ENCODE results near the gene MSI2.

MSI2 gene

DNA sequence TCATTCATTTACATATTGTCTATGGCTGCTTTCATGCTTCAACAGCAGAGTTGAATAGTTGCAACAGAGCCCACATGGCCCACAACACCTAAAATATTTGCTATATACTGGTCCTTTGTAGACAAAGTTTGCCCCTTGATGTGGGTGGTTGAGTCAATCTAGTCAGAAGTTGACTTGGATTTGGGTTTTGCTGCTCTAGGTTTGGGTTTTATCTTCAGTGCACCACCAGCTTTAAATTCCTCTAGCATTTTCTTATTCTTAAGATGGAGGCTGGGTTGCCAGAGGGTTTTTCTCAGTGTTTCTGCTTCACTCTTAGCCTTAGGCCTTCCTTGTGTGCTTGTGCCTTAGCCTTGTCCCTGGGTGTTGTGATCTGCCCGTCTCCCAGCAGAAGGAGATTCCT, 437.7 kb downstream of the MSI2 start:
- Histone ChIP-seq H3K27me3 (ENCODE audit: low read length) (no peaks in the 10 kb centered on the region), H3K4me2 (ENCODE audit: low read depth, low read length, poor library complexity, severe bottlenecking) (no peak overlapping the region), H3K9ac (ENCODE audit: low read length) (no peak overlapping the region), H3F3A (ENCODE audit: insufficient read depth) (no peaks in the 10 kb centered on the region), H3K79me2 (ENCODE audit: insufficient read depth, low read length) (no peaks in the 10 kb centered on the region), H4K20me1 (ENCODE audit: low read depth, low read length) (no peaks in the 10 kb centered on the region), H2AFZ (ENCODE audit: low read depth, low read length, severe bottlenecking) (no peak overlapping the region), H3K9me3 (ENCODE audit: insufficient read depth, low read length) (no peaks in the 10 kb centered on the region), H3K36me3 (ENCODE audit: low read length) (no peaks in the 10 kb centered on the region), H3K27ac (ENCODE audit: low read depth, low read length) (no peak overlapping the region), H3K4me3 (ENCODE audit: insufficient read depth, low read length, poor library complexity, severe bottlenecking) (no peak overlapping the region), H3K9me2 (replicated peaks; ENCODE audit: insufficient read depth, low read length) (no peaks in the 10 kb centered on the region)
- TF ChIP-seq, protein P1, sequence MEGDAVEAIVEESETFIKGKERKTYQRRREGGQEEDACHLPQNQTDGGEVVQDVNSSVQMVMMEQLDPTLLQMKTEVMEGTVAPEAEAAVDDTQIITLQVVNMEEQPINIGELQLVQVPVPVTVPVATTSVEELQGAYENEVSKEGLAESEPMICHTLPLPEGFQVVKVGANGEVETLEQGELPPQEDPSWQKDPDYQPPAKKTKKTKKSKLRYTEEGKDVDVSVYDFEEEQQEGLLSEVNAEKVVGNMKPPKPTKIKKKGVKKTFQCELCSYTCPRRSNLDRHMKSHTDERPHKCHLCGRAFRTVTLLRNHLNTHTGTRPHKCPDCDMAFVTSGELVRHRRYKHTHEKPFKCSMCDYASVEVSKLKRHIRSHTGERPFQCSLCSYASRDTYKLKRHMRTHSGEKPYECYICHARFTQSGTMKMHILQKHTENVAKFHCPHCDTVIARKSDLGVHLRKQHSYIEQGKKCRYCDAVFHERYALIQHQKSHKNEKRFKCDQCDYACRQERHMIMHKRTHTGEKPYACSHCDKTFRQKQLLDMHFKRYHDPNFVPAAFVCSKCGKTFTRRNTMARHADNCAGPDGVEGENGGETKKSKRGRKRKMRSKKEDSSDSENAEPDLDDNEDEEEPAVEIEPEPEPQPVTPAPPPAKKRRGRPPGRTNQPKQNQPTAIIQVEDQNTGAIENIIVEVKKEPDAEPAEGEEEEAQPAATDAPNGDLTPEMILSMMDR (IDR thresholded peaks at IDR 0.05; ENCODE audit: insufficient read depth, low read length, poor library complexity, severe bottlenecking): no peak
- no peak for TF ChIP-seq EZH2phosphoT487 (conservative IDR thresholded peaks at IDR 0.05; ENCODE audit: low read length)

DNA sequence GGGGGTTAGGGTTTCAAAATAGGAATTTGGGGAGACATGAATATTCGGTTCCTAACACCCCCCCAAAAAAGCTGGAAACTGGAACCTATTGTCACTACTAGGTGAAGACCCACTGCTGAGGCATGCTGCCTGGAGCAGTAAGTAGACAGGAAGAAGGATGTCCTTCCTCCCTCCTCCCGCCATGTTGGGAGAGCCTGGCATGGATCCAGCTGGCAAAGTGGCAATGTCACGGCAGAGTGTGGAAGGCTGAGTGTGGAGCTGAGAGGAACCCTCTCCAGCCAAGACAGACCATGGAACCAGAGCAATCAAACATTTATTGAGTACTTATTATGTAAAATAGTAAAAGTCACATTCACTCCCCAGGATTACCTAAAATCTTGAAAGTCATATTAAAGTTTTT, 439.7 kb downstream of the MSI2 start:
- Histone ChIP-seq H3K36me3 (ENCODE audit: low read length) (no peaks in the 10 kb centered on the region), H3K4me2 (ENCODE audit: low read depth, low read length, poor library complexity, severe bottlenecking) (no peak overlapping the region), H4K20me1 (ENCODE audit: low read depth, low read length) (no peaks in the 10 kb centered on the region), H3K4me3 (ENCODE audit: insufficient read depth, low read length, poor library complexity, severe bottlenecking) (no peak overlapping the region), H3K27me3 (ENCODE audit: low read length) (no peaks in the 10 kb centered on the region), H2AFZ (ENCODE audit: low read depth, low read length, severe bottlenecking) (no peak overlapping the region), H3K79me2 (ENCODE audit: insufficient read depth, low read length) (no peaks in the 10 kb centered on the region), H3K27ac (ENCODE audit: low read depth, low read length) (no peak overlapping the region), H3F3A (ENCODE audit: insufficient read depth) (no peaks in the 10 kb centered on the region), H3K9me2 (replicated peaks; ENCODE audit: insufficient read depth, low read length) (no peaks in the 10 kb centered on the region), H3K9me3 (ENCODE audit: insufficient read depth, low read length) (no peaks in the 10 kb centered on the region), H3K9ac (ENCODE audit: low read length) (no peak overlapping the region)
- TF ChIP-seq EZH2phosphoT487 (conservative IDR thresholded peaks at IDR 0.05; ENCODE audit: low read length): no peak
- TF ChIP-seq, protein P1 (IDR thresholded peaks at IDR 0.05; ENCODE audit: insufficient read depth, low read length, poor library complexity, severe bottlenecking): no peak

- Histone ChIP-seq H3K9me3 (ENCODE audit: insufficient read depth, low read length) (no peaks in the 10 kb centered on the region), H3F3A (ENCODE audit: insufficient read depth) (no peaks in the 10 kb centered on the region), H3K36me3 (ENCODE audit: low read length) (no peaks in the 10 kb centered on the region), H3K9ac (ENCODE audit: low read length) (no peak overlapping the region), H3K27me3 (ENCODE audit: low read length) (no peaks in the 10 kb centered on the region), H2AFZ (ENCODE audit: low read depth, low read length, severe bottlenecking) (no peak overlapping the region), H4K20me1 (ENCODE audit: low read depth, low read length) (no peaks in the 10 kb centered on the region), H3K27ac (ENCODE audit: low read depth, low read length) (no peak overlapping the region), H3K79me2 (ENCODE audit: insufficient read depth, low read length) (no peaks in the 10 kb centered on the region), H3K9me2 (replicated peaks; ENCODE audit: insufficient read depth, low read length) (no peaks in the 10 kb centered on the region), H3K4me3 (ENCODE audit: insufficient read depth, low read length, poor library complexity, severe bottlenecking) (no peak overlapping the region), H3K4me2 (ENCODE audit: low read depth, low read length, poor library complexity, severe bottlenecking) (no peak overlapping the region)
- TF ChIP-seq, protein P1 (IDR thresholded peaks at IDR 0.05; ENCODE audit: insufficient read depth, low read length, poor library complexity, severe bottlenecking): no peak
- TF ChIP-seq EZH2phosphoT487 (conservative IDR thresholded peaks at IDR 0.05; ENCODE audit: low read length): no peak
Measured at GRCh38 chr17:57697197-57697596, 440.9 kb downstream of the MSI2 start.

All from SU-DHL-6 (cell line).